Measurements from ENCODE around the gene FIBCD1. TPM values are rescaled to one million over a fixed set of nuclear protein-coding genes. Genes with fewer than 3 reads are reported as not detected.

FIBCD1 gene
- total RNA-seq, 1 donor from 2014 or later, result 0.66 TPM

DNA sequence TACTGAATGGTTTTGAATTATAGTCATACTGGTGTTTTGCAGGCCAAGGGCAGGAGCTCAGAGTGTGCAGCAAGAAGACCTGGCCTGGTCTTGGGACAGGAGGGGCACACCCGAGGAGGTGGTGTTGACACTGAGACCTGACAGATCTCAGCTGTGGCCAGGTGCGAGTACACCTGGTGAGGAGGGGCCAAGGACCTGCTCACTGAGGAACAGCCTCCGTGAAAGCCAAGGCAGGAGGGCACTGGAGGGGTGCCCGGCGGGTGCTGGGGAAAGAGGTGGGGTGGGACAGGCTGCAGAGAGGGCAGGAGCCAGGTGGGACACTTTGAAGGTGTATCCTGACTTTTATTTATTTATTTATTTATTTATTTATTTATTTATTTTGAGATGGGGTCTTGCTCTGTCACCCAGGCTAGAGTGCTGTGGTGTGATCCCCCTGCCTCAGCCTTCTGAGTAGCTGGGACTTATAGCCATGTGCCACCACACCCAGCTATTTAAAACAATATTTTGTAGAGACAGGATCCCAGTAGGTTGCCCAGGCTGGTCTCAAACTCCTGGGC lies 46.6 kb upstream of the FIBCD1 start:
- FAIRE-seq, result no peak
- Mint-ChIP-seq H3K27ac (ENCODE audit: unreplicated experiment) (no peak overlapping the region), H3K36me3 (ENCODE audit: low read depth, unreplicated experiment) (no peaks in the 10 kb centered on the region), H3K4me3 (ENCODE audit: unreplicated experiment) (no peak overlapping the region), H3K4me1 (ENCODE audit: low read depth, unreplicated experiment) (no peaks in the 10 kb centered on the region), H3K9me3 (ENCODE audit: unreplicated experiment) (peaks cover 4% of the 10 kb centered on the region), H3K27me3 (ENCODE audit: low read depth, unreplicated experiment) (peaks cover 47% of the 10 kb centered on the region)
- H3K27ac ChIP-seq (ENCODE audit: low read depth, low read length), result no peak overlapping the region
- no peak for DNase-seq (ENCODE audit: low read depth)
- no peaks in the 10 kb centered on the region for H4K20me1 ChIP-seq (ENCODE audit: insufficient read depth, low read length)
- no peaks in the 10 kb centered on the region for H3K36me3 ChIP-seq (ENCODE audit: insufficient read depth, low read length)
- no peak overlapping the region for H3K9ac ChIP-seq (ENCODE audit: low read length)
- H3K27me3 ChIP-seq (ENCODE audit: insufficient read depth, low read length), result peaks cover 22% of the 10 kb centered on the region
- no peaks in the 10 kb centered on the region for H3K79me2 ChIP-seq (ENCODE audit: insufficient read depth, low read length)
- no peak overlapping the region for H3K4me2 ChIP-seq (ENCODE audit: low read length)
- no peak overlapping the region for H2AFZ ChIP-seq (ENCODE audit: low read depth, low read length)
- TF ChIP-seq, protein P1, sequence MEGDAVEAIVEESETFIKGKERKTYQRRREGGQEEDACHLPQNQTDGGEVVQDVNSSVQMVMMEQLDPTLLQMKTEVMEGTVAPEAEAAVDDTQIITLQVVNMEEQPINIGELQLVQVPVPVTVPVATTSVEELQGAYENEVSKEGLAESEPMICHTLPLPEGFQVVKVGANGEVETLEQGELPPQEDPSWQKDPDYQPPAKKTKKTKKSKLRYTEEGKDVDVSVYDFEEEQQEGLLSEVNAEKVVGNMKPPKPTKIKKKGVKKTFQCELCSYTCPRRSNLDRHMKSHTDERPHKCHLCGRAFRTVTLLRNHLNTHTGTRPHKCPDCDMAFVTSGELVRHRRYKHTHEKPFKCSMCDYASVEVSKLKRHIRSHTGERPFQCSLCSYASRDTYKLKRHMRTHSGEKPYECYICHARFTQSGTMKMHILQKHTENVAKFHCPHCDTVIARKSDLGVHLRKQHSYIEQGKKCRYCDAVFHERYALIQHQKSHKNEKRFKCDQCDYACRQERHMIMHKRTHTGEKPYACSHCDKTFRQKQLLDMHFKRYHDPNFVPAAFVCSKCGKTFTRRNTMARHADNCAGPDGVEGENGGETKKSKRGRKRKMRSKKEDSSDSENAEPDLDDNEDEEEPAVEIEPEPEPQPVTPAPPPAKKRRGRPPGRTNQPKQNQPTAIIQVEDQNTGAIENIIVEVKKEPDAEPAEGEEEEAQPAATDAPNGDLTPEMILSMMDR (IDR thresholded peaks at IDR 0.05; ENCODE audit: insufficient read depth, low read depth, low read length), result no peak
- no peak for TF ChIP-seq EZH2 (IDR thresholded peaks at IDR 0.05; ENCODE audit: insufficient read depth, low read length)
- no peaks in the 10 kb centered on the region for H3K9me3 ChIP-seq (ENCODE audit: insufficient read depth, low read depth, low read length)
- no peaks in the 10 kb centered on the region for H3K4me1 ChIP-seq (ENCODE audit: insufficient read depth, low read length)
- no peak overlapping the region for H3K4me3 ChIP-seq (ENCODE audit: insufficient read depth, low read depth, low read length)

DNA sequence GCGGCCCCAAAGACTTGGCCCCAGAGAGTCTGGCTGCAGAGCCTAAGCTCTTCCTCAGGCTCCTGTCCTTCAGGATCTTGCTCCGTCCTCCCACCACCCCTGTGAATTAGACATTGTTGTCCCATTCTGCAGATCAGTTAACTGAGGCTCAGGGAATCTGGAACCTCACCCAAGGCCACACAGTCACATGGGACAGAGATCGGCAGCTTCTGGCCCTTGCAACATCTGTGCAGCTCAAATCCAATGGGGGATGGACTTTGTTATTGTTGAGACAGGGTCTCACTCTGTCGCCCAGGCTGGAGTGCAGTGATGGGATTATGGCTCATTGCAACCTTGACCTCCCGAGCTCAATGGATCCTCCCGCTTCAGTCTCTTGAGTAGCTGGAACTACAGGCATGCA lies 46.0 kb upstream of the FIBCD1 start:
- no peak overlapping the region for H2AFZ ChIP-seq (ENCODE audit: low read depth, low read length)
- H3K9ac ChIP-seq (ENCODE audit: low read length), result no peak overlapping the region
- H3K4me1 ChIP-seq (ENCODE audit: insufficient read depth, low read length), result no peaks in the 10 kb centered on the region
- DNase-seq (ENCODE audit: low read depth) (no peak), FAIRE-seq (no peak)
- no peaks in the 10 kb centered on the region for H3K36me3 ChIP-seq (ENCODE audit: insufficient read depth, low read length)
- no peaks in the 10 kb centered on the region for H3K9me3 ChIP-seq (ENCODE audit: insufficient read depth, low read depth, low read length)
- Mint-ChIP-seq H3K9me3 (ENCODE audit: unreplicated experiment) (peaks cover 4% of the 10 kb centered on the region), H3K27ac (ENCODE audit: unreplicated experiment) (no peak overlapping the region), H3K27me3 (ENCODE audit: low read depth, unreplicated experiment) (peaks cover 49% of the 10 kb centered on the region), H3K4me3 (ENCODE audit: unreplicated experiment) (no peak overlapping the region), H3K36me3 (ENCODE audit: low read depth, unreplicated experiment) (no peaks in the 10 kb centered on the region), H3K4me1 (ENCODE audit: low read depth, unreplicated experiment) (no peaks in the 10 kb centered on the region)
- no peaks in the 10 kb centered on the region for H4K20me1 ChIP-seq (ENCODE audit: insufficient read depth, low read length)
- no peak overlapping the region for H3K27ac ChIP-seq (ENCODE audit: low read depth, low read length)
- H3K27me3 ChIP-seq (ENCODE audit: insufficient read depth, low read length), result peaks cover 24% of the 10 kb centered on the region
- no peak overlapping the region for H3K4me2 ChIP-seq (ENCODE audit: low read length)
- no peak overlapping the region for H3K4me3 ChIP-seq (ENCODE audit: insufficient read depth, low read depth, low read length)
- TF ChIP-seq EZH2 (IDR thresholded peaks at IDR 0.05; ENCODE audit: insufficient read depth, low read length), result no peak
- TF ChIP-seq, protein P1 (IDR thresholded peaks at IDR 0.05; ENCODE audit: insufficient read depth, low read depth, low read length), result no peak
- H3K79me2 ChIP-seq (ENCODE audit: insufficient read depth, low read length), result no peaks in the 10 kb centered on the region

DNA sequence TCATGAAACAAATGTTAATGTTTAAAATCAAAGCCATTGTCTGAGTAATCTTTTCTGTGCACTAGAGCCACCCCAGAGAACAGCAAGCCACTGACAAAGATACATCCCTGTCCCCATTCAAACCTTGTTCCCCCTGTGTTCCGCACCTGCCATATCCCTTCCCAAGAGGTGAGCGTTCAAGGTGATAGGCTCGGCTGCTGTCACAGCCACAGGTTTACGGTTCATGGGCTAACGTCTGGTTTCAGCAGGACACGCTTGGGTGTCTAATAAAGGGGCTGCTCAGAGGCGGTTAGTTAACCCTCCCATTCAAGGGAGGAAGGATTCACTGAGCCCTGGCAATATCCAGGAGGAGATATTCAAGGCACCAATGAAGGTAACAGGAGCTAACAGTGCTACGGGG lies 45.5 kb upstream of the FIBCD1 start:
- peaks cover 51% of the 10 kb centered on the region for H3K27me3 Mint-ChIP-seq (ENCODE audit: low read depth, unreplicated experiment)
- H3K36me3 Mint-ChIP-seq (ENCODE audit: low read depth, unreplicated experiment), result no peaks in the 10 kb centered on the region
- Histone ChIP-seq H3K27ac (ENCODE audit: low read depth, low read length) (no peak overlapping the region), H3K9me3 (ENCODE audit: insufficient read depth, low read depth, low read length) (no peaks in the 10 kb centered on the region), H3K4me3 (ENCODE audit: insufficient read depth, low read depth, low read length) (no peak overlapping the region), H4K20me1 (ENCODE audit: insufficient read depth, low read length) (no peaks in the 10 kb centered on the region), H3K4me2 (ENCODE audit: low read length) (no peak overlapping the region), H3K36me3 (ENCODE audit: insufficient read depth, low read length) (no peaks in the 10 kb centered on the region), H3K79me2 (ENCODE audit: insufficient read depth, low read length) (no peaks in the 10 kb centered on the region), H2AFZ (ENCODE audit: low read depth, low read length) (no peak overlapping the region), H3K4me1 (ENCODE audit: insufficient read depth, low read length) (no peaks in the 10 kb centered on the region), H3K9ac (ENCODE audit: low read length) (no peak overlapping the region), H3K27me3 (ENCODE audit: insufficient read depth, low read length) (peaks cover 29% of the 10 kb centered on the region)
- no peak overlapping the region for H3K27ac Mint-ChIP-seq (ENCODE audit: unreplicated experiment)
- FAIRE-seq (no peak), DNase-seq (ENCODE audit: low read depth) (no peak)
- H3K4me3 Mint-ChIP-seq (ENCODE audit: unreplicated experiment), result no peak overlapping the region
- H3K4me1 Mint-ChIP-seq (ENCODE audit: low read depth, unreplicated experiment), result no peaks in the 10 kb centered on the region
- peaks cover 4% of the 10 kb centered on the region for H3K9me3 Mint-ChIP-seq (ENCODE audit: unreplicated experiment)
- TF ChIP-seq, protein P1 (IDR thresholded peaks at IDR 0.05; ENCODE audit: insufficient read depth, low read depth, low read length), result no peak
- no peak for TF ChIP-seq EZH2 (IDR thresholded peaks at IDR 0.05; ENCODE audit: insufficient read depth, low read length)

All from astrocyte (in vitro differentiated cells and primary cell).